ENCODE results near the gene RDH13. TPM values are rescaled to one million over a fixed set of nuclear protein-coding genes. Genes with fewer than 3 reads are reported as not detected.
"Not testable (repeated sequence)": the region's sequence is repeated elsewhere in the genome, so short reads cannot be mapped to it uniquely, and the experiment has no call there.

The RDH13 gene
- total and polyA plus RNA-seq, 12 donors: 6.8 to 27.9 (median 9.8) TPM

- Histone ChIP-seq H3K9me3 (replicated peaks in 1 of 3) (no peaks in the 10 kb centered on the region), H3K27ac (no peak overlapping the region), H3K4me3 (no peak overlapping the region), H3K27me3 (no peaks in the 10 kb centered on the region), H3K36me3 (replicated peaks in 1 of 2) (no peaks in the 10 kb centered on the region), H3K4me1 (replicated peaks in 1 of 2) (no peaks in the 10 kb centered on the region)
- WGBS, 4 donors: 41 to 58% (median 49%) methylated on average over 5 of the region's 5 CpGs
- no peak for TF ChIP-seq CTCF (IDR thresholded peaks at IDR 0.05)
- TF ChIP-seq POLR2A (IDR thresholded peaks at IDR 0.05): no peak
- no peak for DNase-seq
- intact Hi-C loops (cut with DNase I): no loop called here
Measured at GRCh38 chr19:55015126-55015525, 47.8 kb downstream of the RDH13 start.

GRCh38 chr19:55014714-55015113 lies 48.2 kb downstream of the RDH13 start:
- H3K27ac ChIP-seq: no peak overlapping the region
- H3K36me3 ChIP-seq (replicated peaks in 1 of 2): no peaks in the 10 kb centered on the region
- 67 to 79% (median 74%) methylated on average over 16 to 22 of the region's 22 CpGs for WGBS, 4 donors
- H3K27me3 ChIP-seq: no peaks in the 10 kb centered on the region
- H3K4me3 ChIP-seq: no peak overlapping the region
- TF ChIP-seq CTCF (IDR thresholded peaks at IDR 0.05) (no peak), POLR2A (IDR thresholded peaks at IDR 0.05) (no peak)
- no peaks in the 10 kb centered on the region for H3K4me1 ChIP-seq (replicated peaks in 1 of 2)
- peak; percentile 10 to 59 (median 35) for DNase-seq
- no peaks in the 10 kb centered on the region for H3K9me3 ChIP-seq (replicated peaks in 1 of 3)
- intact Hi-C loops (cut with DNase I): no loop called here

GRCh38 chr19:55013596-55013995 lies 49.4 kb downstream of the RDH13 start:
- TF ChIP-seq POLR2A (IDR thresholded peaks at IDR 0.05) (no peak), CTCF (IDR thresholded peaks at IDR 0.05) (no peak)
- H3K27ac ChIP-seq: no peak overlapping the region
- no peaks in the 10 kb centered on the region for H3K36me3 ChIP-seq (replicated peaks in 1 of 2)
- intact Hi-C loops (cut with DNase I): no loop called here
- no peaks in the 10 kb centered on the region for H3K9me3 ChIP-seq (replicated peaks in 1 of 3)
- DNase-seq: no peak
- H3K4me1 ChIP-seq (replicated peaks in 1 of 2): no peaks in the 10 kb centered on the region
- H3K27me3 ChIP-seq: no peaks in the 10 kb centered on the region
- no peak overlapping the region for H3K4me3 ChIP-seq
- WGBS, 4 donors: 55 to 75% (median 70%) methylated on average over 5 of the region's 5 CpGs

- WGBS, 4 donors: 70 to 88% (median 72%) methylated on average over 4 of the region's 4 CpGs
- intact Hi-C loops (cut with DNase I): no loop called here
Measured at GRCh38 chr19:55012306-55012705, 50.6 kb downstream of the RDH13 start.

GRCh38 chr19:55010561-55010960 lies 52.4 kb downstream of the RDH13 start:
- DNase-seq; intact Hi-C loops (cut with DNase I); H3K9me3 ChIP-seq (replicated peaks in 1 of 3); H3K36me3 ChIP-seq (replicated peaks in 1 of 2); H3K27ac ChIP-seq; H3K4me1 ChIP-seq (replicated peaks in 1 of 2); H3K27me3 ChIP-seq; H3K4me3 ChIP-seq: not testable (repeated sequence)
- WGBS, 4 donors: 71 to 90% (median 80%) methylated on average over 7 of the region's 7 CpGs

More at GRCh38 chr19:55012306-55012705, 50.6 kb downstream of the RDH13 start:
- Histone ChIP-seq H3K36me3 (replicated peaks in 1 of 2) (no peaks in the 10 kb centered on the region), H3K4me3 (no peak overlapping the region), H3K4me1 (replicated peaks in 1 of 2) (no peaks in the 10 kb centered on the region), H3K27ac (no peak overlapping the region), H3K9me3 (replicated peaks in 1 of 3) (no peaks in the 10 kb centered on the region), H3K27me3 (no peaks in the 10 kb centered on the region)
- no peak for DNase-seq
- no peak for TF ChIP-seq POLR2A (IDR thresholded peaks at IDR 0.05)
- no peak for TF ChIP-seq CTCF (IDR thresholded peaks at IDR 0.05)

- DNase-seq; H3K27me3 ChIP-seq; intact Hi-C loops (cut with DNase I); H3K4me1 ChIP-seq (replicated peaks in 1 of 2); H3K27ac ChIP-seq; H3K36me3 ChIP-seq (replicated peaks in 1 of 2); H3K4me3 ChIP-seq; H3K9me3 ChIP-seq (replicated peaks in 1 of 3): not testable (repeated sequence)
- WGBS, 4 donors: 73 to 88% (median 83%) methylated on average over 7 of the region's 7 CpGs
Measured at GRCh38 chr19:55008781-55009180, 54.2 kb downstream of the RDH13 start.

GRCh38 chr19:55008189-55008588 lies 54.8 kb downstream of the RDH13 start:
- H3K4me3 ChIP-seq; H3K27me3 ChIP-seq; H3K9me3 ChIP-seq (replicated peaks in 1 of 3); H3K36me3 ChIP-seq (replicated peaks in 1 of 2); intact Hi-C loops (cut with DNase I); H3K4me1 ChIP-seq (replicated peaks in 1 of 2); H3K27ac ChIP-seq; DNase-seq: not testable (repeated sequence)
- WGBS, 4 donors: 74 to 88% (median 82%) methylated on average over 5 of the region's 5 CpGs

- 72 to 86% (median 83%) methylated on average over 3 of the region's 3 CpGs for WGBS, 4 donors
- H3K4me3 ChIP-seq; H3K9me3 ChIP-seq (replicated peaks in 1 of 3); H3K36me3 ChIP-seq (replicated peaks in 1 of 2); DNase-seq; H3K4me1 ChIP-seq (replicated peaks in 1 of 2); intact Hi-C loops (cut with DNase I); H3K27me3 ChIP-seq; H3K27ac ChIP-seq: not testable (repeated sequence)
Measured at GRCh38 chr19:55007537-55007936, 55.4 kb downstream of the RDH13 start.

Measured in adrenal gland (tissue), 12 donors.